ENCODE results near the gene HEMGN. TPM values are rescaled to one million over a fixed set of nuclear protein-coding genes. Genes with fewer than 3 reads are reported as not detected.

The HEMGN gene
- total and polyA plus RNA-seq, 2 of the 13 experiments (the other 11 are each of a cell fraction or from before 2014, with no cell fraction given) = not detected

- TF ChIP-seq AKAP8 (CRISPR knock-in tag; IDR thresholded peaks at IDR 0.05) = no peak
- TF ChIP-seq ZBTB25 (CRISPR knock-in tag; IDR thresholded peaks at IDR 0.05) = peak; percentile 19; the same call in 1 of the 2 replicates
- no peak for TF ChIP-seq ZIK1 (CRISPR knock-in tag; IDR thresholded peaks at IDR 0.05; ENCODE audit: borderline replicate concordance, low read depth)
- no peak for TF ChIP-seq LBX2 (CRISPR knock-in tag; IDR thresholded peaks at IDR 0.05; ENCODE audit: borderline replicate concordance)
- no peak for TF ChIP-seq ZNF460 (CRISPR knock-in tag; IDR thresholded peaks at IDR 0.05; ENCODE audit: borderline replicate concordance)
- peak; percentile 86 for TF ChIP-seq YY1 (IDR thresholded peaks at IDR 0.05; ENCODE audit: insufficient read depth, insufficient replicate concordance, low read depth, low read length)
- TF ChIP-seq ZBTB7B (CRISPR knock-in tag; IDR thresholded peaks at IDR 0.05) = no peak
- 0 out of 2 replicates have a peak, but pooled peaks have one; percentile 48 for TF ChIP-seq PRMT3 (CRISPR knock-in tag; IDR thresholded peaks at IDR 0.05; ENCODE audit: borderline replicate concordance, low read depth)
- no peak for TF ChIP-seq NR2F2 (IDR thresholded peaks at IDR 0.05; ENCODE audit: borderline replicate concordance, low read depth)
- 0 out of 2 replicates have a peak, but pooled peaks have one; percentile 8 for TF ChIP-seq SAP130 (CRISPR knock-in tag; IDR thresholded peaks at IDR 0.05; ENCODE audit: low read depth)
- no peak for TF ChIP-seq ZNF704 (CRISPR knock-in tag; IDR thresholded peaks at IDR 0.05; ENCODE audit: borderline replicate concordance)
- TF ChIP-seq NFKB2 (CRISPR knock-in tag; IDR thresholded peaks at IDR 0.05; ENCODE audit: borderline replicate concordance) = no peak
- TF ChIP-seq CREB3 (CRISPR knock-in tag; IDR thresholded peaks at IDR 0.05) = 0 out of 2 replicates have a peak, but pooled peaks have one; percentile 29
- no peak for TF ChIP-seq CC2D1A (CRISPR knock-in tag; IDR thresholded peaks at IDR 0.05)
- no peak for TF ChIP-seq SOX13 (IDR thresholded peaks at IDR 0.05)
- 0 out of 4 replicates have a peak, but pooled peaks of 1 of the 2 experiments have one; percentile 20 for TF ChIP-seq SOX13 (CRISPR knock-in tag; conservative IDR thresholded peaks at IDR 0.05 in 1 of 2, IDR thresholded peaks at IDR 0.05 in 1 of 2)
- TF ChIP-seq SALL2 (CRISPR knock-in tag; IDR thresholded peaks at IDR 0.05) = peak; percentile 67
- TF ChIP-seq EEA1 (CRISPR knock-in tag; IDR thresholded peaks at IDR 0.05; ENCODE audit: borderline replicate concordance) = 0 out of 2 replicates have a peak, but pooled peaks have one; percentile 22
- no peak for TF ChIP-seq ZBTB49 (CRISPR knock-in tag; IDR thresholded peaks at IDR 0.05; ENCODE audit: borderline replicate concordance)
- TF ChIP-seq MXD3 (CRISPR knock-in tag; IDR thresholded peaks at IDR 0.05) = 0 out of 2 replicates have a peak, but pooled peaks have one; percentile 23
Measured at GRCh38 chr9:97984188-97985057, 46.5 kb upstream of the HEMGN start (continued).
